Measurements from ENCODE around the gene FAAH.

DNA sequence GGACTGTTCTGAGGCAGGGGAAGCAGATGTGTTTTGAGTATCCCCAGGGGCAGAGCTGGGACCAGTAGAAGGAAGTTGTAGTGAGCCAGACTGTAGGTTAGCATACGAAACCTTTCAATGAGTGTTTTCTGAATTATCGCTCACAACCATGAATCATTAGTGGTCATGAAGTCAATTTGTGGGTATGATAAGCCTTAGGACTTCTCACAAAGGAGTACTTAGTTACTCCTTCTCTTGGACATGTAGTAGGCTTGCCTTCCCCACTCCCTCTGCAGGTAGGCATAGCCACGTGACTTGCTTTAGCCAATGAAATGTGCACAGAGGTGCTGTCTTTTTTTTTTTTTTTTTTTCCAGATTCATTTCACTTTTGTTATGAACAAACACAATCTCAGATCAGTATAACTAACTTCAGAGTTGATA lies 23.9 kb upstream of the FAAH start:
- TF ChIP-seq, protein P1, sequence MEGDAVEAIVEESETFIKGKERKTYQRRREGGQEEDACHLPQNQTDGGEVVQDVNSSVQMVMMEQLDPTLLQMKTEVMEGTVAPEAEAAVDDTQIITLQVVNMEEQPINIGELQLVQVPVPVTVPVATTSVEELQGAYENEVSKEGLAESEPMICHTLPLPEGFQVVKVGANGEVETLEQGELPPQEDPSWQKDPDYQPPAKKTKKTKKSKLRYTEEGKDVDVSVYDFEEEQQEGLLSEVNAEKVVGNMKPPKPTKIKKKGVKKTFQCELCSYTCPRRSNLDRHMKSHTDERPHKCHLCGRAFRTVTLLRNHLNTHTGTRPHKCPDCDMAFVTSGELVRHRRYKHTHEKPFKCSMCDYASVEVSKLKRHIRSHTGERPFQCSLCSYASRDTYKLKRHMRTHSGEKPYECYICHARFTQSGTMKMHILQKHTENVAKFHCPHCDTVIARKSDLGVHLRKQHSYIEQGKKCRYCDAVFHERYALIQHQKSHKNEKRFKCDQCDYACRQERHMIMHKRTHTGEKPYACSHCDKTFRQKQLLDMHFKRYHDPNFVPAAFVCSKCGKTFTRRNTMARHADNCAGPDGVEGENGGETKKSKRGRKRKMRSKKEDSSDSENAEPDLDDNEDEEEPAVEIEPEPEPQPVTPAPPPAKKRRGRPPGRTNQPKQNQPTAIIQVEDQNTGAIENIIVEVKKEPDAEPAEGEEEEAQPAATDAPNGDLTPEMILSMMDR (conservative IDR thresholded peaks at IDR 0.05; ENCODE audit: low read length), result no peak
- TF ChIP-seq EZH2phosphoT487 (IDR thresholded peaks at IDR 0.05; ENCODE audit: borderline replicate concordance, low read depth, low read length), result no peak

All from OCI-LY7 (cell line).